Measurements from ENCODE around the gene KMT2E.

KMT2E gene

GRCh38 chr7:104993217-104993862 is 20.7 kb upstream of the KMT2E start:
- Histone ChIP-seq H3K4me3 (ENCODE audit: severe bottlenecking) (no peak overlapping the region), H3K9me3 (ENCODE audit: severe bottlenecking) (no peaks in the 10 kb centered on the region), H3K36me3 (ENCODE audit: low read depth) (peaks cover 52% of the 10 kb centered on the region), H3K27me3 (ENCODE audit: insufficient read depth, poor library complexity, severe bottlenecking) (no peaks in the 10 kb centered on the region), H3K4me1 (ENCODE audit: insufficient read depth, poor library complexity, severe bottlenecking) (peaks cover 3% of the 10 kb centered on the region), H3K27ac (ENCODE audit: poor library complexity, severe bottlenecking) (no peak overlapping the region)
- TF ChIP-seq CTCF (IDR thresholded peaks at IDR 0.05; ENCODE audit: poor library complexity, severe bottlenecking), result no peak
- no peak for ATAC-seq (ENCODE audit: low read depth)
- no peak for DNase-seq (ENCODE audit: low spot score)

- DNase-seq (ENCODE audit: low spot score) (no peak), ATAC-seq (ENCODE audit: low read depth) (no peak)
- no peaks in the 10 kb centered on the region for H3K9me3 ChIP-seq (ENCODE audit: severe bottlenecking)
- H3K27ac ChIP-seq (ENCODE audit: poor library complexity, severe bottlenecking), result no peak overlapping the region
- TF ChIP-seq CTCF (IDR thresholded peaks at IDR 0.05; ENCODE audit: poor library complexity, severe bottlenecking), result no peak
- H3K27me3 ChIP-seq (ENCODE audit: insufficient read depth, poor library complexity, severe bottlenecking), result no peaks in the 10 kb centered on the region
- peaks cover 77% of the 10 kb centered on the region for H3K36me3 ChIP-seq (ENCODE audit: low read depth)
- H3K4me1 ChIP-seq (ENCODE audit: insufficient read depth, poor library complexity, severe bottlenecking), result peaks cover 17% of the 10 kb centered on the region
- H3K4me3 ChIP-seq (ENCODE audit: severe bottlenecking), result no peak overlapping the region
Observed at GRCh38 chr7:104998040-104998752, 15.8 kb upstream of the KMT2E start.

DNA sequence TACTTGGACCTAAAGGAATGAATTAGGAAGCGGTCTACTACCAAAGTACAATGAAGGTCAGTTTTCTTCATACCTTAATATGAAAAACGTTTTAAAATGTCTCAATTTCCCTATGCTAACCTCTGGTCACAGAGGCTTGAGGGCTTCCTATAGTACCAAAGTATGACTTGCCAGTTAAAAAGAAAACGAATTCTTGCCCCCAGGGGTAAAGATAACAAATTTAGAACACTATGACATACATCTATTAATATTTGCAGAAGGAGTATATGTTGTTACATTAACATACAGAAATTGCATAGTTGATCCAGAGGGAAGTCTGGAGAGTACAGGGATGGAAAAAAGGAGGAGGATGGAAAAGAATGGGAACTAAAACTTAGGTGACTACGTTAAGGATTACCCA is 13.8 kb upstream of the KMT2E start:
- no peak for DNase-seq (ENCODE audit: low spot score)
- no peak for TF ChIP-seq CTCF (IDR thresholded peaks at IDR 0.05; ENCODE audit: poor library complexity, severe bottlenecking)
- H3K4me1 ChIP-seq (ENCODE audit: insufficient read depth, poor library complexity, severe bottlenecking), result peaks cover 31% of the 10 kb centered on the region
- H3K27ac ChIP-seq (ENCODE audit: poor library complexity, severe bottlenecking), result no peak overlapping the region
- no peak overlapping the region for H3K4me3 ChIP-seq (ENCODE audit: severe bottlenecking)
- ATAC-seq (ENCODE audit: low read depth), result no peak
- no peaks in the 10 kb centered on the region for H3K27me3 ChIP-seq (ENCODE audit: insufficient read depth, poor library complexity, severe bottlenecking)
- peaks cover 74% of the 10 kb centered on the region for H3K36me3 ChIP-seq (ENCODE audit: low read depth)
- no peaks in the 10 kb centered on the region for H3K9me3 ChIP-seq (ENCODE audit: severe bottlenecking)

DNA sequence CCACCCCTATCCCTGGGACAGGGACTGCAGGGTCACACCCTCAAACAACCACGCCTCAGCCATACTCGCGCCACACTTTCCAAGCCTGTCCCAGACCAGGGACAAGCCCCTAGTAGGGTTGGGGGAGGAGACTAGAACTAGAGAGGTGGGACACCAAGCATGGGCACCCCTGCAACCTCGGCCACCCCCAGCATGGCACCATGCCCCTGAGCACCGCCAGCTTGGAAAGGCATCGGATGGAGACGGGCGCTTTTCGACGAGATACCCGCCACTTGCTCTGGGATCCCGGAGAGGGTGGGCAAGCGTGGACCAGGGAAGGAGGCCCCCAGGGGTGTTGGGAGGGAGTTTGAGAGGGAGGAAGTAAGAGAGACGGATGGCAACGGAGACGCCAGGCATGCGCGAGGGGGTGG is 13.1 kb upstream of the KMT2E start:
- TF ChIP-seq CTCF (IDR thresholded peaks at IDR 0.05; ENCODE audit: poor library complexity, severe bottlenecking), result no peak
- no peak overlapping the region for H3K27ac ChIP-seq (ENCODE audit: poor library complexity, severe bottlenecking)
- H3K36me3 ChIP-seq (ENCODE audit: low read depth), result peaks cover 74% of the 10 kb centered on the region
- no peaks in the 10 kb centered on the region for H3K9me3 ChIP-seq (ENCODE audit: severe bottlenecking)
- DNase-seq (ENCODE audit: low spot score) (no peak), ATAC-seq (ENCODE audit: low read depth) (no peak)
- H3K4me3 ChIP-seq (ENCODE audit: severe bottlenecking), result no peak overlapping the region
- H3K4me1 ChIP-seq (ENCODE audit: insufficient read depth, poor library complexity, severe bottlenecking), result peaks cover 31% of the 10 kb centered on the region
- H3K27me3 ChIP-seq (ENCODE audit: insufficient read depth, poor library complexity, severe bottlenecking), result no peaks in the 10 kb centered on the region

GRCh38 chr7:105001652-105002184 is 12.3 kb upstream of the KMT2E start:
- Histone ChIP-seq H3K4me1 (ENCODE audit: insufficient read depth, poor library complexity, severe bottlenecking) (peaks cover 36% of the 10 kb centered on the region), H3K4me3 (ENCODE audit: severe bottlenecking) (no peak overlapping the region), H3K27ac (ENCODE audit: poor library complexity, severe bottlenecking) (no peak overlapping the region), H3K27me3 (ENCODE audit: insufficient read depth, poor library complexity, severe bottlenecking) (no peaks in the 10 kb centered on the region), H3K36me3 (ENCODE audit: low read depth) (peaks cover 76% of the 10 kb centered on the region), H3K9me3 (ENCODE audit: severe bottlenecking) (no peaks in the 10 kb centered on the region)
- ATAC-seq (ENCODE audit: low read depth) (no peak), DNase-seq (ENCODE audit: low spot score) (no peak)
- TF ChIP-seq CTCF (IDR thresholded peaks at IDR 0.05; ENCODE audit: poor library complexity, severe bottlenecking), result no peak
